Daoy (cell line): ENCODE data around the gene HLA-DPA1. TPM values are rescaled to one million over a fixed set of nuclear protein-coding genes. Genes with fewer than 3 reads are reported as not detected.
"Not testable (repeated sequence)": the region's sequence is repeated elsewhere in the genome, so short reads cannot be mapped to it uniquely, and the experiment has no call there.

Source experiments
- DNase-seq: peaks from one replicate; pipeline ENCODE4 v3.0.0-alpha.2; 2015; ENCODE audit warnings: low read depth
- total RNA-seq: library from RNA; depleted of rRNA; stranded (reverse); fragments of >200 nt; shearing (Covaris generic); gene quantifications from 2 replicates; pipeline ENCODE4 v1.2.3, GENCODE V29; 2014

Gene HLA-DPA1
- total RNA-seq, 1 experiment from 2014 or later = 4.2 TPM

DNA sequence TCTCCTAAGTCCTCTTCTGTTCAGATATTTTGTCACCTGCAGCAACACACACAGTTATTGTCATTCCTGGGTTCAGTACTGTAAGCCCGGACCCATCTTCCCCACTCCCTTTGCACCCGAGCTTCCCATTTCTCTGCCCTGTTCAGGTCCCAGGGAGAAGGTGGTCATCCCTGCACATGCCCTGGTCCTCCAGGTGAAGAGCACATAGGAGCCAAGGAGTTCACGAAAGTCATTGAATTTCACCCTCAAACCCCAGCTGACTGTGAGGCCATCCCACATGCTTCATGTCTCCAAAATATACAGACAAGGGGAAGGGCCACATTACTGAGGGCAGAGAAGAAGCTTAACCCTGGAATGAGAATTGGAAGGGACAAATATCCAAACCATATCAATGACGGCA, 8.1 kb downstream of the HLA-DPA1 start:
- DNase-seq = no peak

DNA sequence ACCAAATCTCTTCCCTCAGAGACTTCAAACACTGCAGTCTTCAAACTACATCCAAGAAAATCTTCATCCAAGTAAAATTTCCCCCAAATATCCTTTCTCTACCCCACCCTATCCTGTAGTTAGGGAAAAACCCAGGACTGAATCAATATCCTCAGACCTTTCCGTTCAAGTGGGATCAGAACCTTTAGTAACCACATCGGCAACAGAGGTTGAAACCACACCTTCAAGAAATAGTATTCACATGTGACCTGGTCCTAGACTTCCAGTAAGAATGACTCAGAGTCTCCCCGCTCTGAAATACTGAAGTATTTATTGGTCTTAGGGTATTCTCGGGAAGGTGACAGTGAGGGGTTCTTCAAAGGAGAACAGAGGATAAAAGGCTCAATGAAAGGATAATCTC, 8.7 kb downstream of the HLA-DPA1 start:
- no peak for DNase-seq

DNA sequence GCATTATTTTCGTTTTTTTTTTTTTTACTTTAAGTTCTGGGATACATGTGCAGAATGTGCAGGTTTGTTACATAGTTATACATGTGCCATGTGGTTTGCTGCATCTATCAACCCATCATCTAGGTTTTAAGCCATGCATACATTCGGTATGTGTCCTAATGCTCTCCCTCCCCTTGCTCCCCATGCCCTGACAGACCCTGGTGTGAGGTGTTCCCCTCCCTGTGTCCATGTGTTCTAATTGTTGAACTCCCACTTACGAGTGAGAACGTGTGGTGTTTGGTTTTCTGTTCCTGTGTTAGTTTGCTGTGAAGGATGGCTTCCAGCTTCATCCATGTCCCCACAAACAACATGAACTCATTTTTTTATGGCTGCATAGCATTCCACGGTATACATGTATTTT, 10.0 kb downstream of the HLA-DPA1 start:
- not testable (repeated sequence) for DNase-seq

DNA sequence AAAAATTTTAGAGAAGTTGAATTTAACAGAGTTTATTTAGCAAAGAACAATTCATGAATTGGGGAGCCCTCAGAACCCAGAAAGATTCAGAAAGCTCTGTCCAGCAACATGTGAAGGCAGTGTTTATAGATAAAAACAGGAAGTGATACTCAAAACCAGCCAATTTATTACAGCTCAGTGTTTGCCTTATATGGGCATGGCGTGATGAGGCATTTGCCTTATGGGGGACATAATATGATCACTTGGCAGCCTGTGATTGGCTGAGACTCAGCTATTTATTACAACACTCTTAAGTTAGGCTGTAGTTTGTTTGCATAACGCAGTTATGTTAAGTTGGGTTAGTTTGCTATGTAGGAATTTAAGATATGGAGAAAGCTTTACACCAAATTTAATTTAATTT, 11.5 kb downstream of the HLA-DPA1 start:
- DNase-seq = peak; percentile 54

DNA sequence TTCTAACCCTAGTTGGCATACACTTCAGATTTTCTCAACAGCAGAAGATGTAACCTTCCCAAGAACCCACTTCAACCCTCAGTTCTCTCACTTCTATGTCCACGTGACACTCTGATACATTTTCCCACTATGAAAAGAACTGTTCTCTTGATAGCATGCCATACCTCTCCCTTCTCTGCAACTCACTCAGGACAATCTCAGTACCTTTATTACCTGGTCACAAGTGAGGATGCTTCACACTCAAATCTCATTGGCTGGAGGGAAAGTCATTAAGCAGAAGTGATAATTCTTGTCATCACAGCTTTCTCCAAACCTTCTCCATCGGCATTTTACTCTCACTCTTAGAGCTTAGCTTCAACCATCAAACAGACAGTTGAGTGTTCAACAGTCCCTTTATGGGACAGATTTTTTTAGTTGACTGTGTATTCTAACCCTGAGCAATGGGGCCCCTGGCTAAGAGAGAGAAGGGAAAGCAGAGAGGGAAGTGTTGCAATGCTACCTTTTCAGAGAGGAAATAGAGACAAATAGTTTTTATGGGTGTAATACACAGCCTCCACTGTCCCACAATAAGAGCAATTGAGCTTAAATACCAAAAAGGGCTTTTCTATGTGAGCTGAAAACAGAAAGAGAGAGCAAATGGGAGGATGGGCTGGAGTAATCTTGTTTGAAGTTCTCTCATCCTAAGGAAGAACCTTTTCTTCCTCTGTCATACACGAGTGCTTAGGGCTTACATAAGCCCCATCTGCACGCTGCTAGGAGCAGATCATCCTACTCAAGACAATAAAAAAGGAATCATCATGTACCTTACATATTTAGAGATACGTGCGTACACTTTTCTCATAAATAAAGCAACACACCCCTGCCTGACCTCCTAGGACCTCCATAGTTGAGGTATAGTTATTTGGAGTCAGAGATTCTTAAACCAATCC, 16.0 kb downstream of the HLA-DPA1 start:
- no peak for DNase-seq

DNA sequence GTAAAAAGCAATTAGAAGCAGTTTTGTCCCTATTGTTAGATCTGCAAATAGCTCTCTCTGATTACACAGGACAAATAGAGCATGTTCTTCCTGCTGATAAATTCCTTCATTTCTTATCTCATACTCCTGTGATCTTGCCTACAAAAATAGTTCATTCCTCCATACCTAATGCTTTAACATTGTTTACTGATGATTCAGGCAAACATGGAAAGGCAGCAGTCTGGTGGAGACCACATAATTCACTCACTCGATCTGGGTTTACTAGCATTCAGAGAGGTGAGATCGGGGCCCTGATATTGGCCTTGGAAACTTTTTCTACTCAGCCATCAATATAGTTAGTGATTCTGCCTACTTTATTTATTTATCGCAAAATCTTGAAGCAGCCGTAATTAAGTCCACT, 20.2 kb downstream of the HLA-DPA1 start:
- no peak for DNase-seq

DNA sequence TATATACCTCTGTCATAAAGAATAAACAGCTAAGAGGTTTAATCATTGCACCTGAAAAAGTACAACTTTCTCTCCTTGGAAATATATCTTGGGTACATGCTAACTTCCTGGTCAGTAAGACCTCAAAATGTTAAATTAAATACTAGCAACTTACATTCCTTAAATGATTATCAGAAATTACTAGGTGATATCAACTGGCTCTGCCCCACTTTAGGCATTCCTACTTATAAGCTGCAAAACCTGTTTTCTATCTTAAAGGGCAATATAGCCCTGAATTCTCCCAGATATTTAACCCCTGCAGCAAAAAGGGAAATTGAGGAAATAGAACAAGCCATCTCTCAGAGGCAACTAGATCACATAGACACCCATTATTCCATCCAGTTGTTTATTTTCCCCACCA, 20.8 kb downstream of the HLA-DPA1 start:
- no peak for DNase-seq

DNA sequence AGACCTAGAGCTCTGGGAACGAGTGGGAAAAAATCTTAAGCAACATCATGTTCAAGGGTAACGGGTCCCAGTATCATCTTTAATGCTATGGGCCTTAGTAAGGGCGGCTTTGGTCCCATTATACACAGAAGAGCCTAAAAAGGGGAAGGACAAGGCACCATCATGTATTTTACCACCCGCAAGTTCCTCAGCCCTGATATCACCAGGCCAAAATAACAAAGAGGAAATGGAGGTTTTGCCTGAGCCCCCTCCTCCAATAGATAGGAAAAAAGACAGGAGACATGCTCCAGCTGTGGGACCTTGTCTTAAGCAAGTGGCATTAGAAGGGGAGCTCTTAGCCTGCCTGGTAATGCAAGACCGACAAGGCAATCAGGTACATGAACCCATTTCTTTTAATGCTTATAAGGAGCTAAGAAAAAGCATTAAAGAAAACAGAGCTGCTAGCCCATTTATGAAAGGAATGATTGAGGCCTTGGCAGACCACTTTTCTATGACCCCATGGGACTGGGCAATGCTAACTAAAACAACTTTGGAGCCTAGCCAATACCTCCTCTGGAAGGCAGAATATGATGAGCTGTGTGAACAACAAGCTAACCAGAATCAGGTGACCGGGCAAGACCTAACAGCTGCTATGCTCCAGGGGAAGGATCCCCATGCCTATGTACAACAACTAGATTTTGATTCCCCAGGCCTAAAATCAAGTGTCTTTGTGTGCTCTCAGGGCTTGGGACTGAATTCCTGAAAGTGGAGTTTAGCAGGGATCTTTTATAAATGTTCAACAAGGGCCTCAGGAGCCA, 23.2 kb downstream of the HLA-DPA1 start:
- DNase-seq = no peak

DNA sequence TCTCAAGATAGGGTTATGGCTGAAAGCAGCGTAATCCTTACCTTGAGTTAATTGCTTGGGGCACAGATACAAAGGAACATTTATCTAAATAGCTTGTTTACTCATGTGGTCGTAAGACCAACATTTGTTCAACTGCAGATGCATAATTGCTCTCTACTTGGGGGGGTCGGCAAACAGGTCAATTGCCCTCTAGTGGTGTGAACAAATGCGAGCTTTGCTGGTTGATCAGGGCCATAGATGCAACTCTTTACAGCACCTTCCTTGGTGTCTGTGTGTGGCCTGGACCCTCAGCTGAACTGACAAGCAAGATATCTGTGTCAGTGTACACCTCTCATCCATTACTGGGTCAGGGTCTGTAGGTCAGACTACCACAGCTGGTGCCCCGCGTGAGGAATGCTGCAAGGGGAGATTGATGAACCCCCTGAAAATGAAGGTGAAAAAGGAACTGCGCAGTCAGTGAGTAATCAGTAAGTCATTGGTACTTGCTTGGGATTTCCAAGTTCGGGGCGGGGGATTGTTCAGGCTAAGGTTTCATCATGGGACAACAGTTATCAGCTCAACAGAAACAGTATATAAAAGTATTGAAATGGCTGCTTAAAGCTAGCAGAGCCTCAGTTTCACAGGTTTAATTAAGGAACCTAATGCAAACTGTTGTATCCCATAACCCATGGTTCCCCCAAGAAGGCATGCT, 24.0 kb downstream of the HLA-DPA1 start:
- no peak for DNase-seq

DNA sequence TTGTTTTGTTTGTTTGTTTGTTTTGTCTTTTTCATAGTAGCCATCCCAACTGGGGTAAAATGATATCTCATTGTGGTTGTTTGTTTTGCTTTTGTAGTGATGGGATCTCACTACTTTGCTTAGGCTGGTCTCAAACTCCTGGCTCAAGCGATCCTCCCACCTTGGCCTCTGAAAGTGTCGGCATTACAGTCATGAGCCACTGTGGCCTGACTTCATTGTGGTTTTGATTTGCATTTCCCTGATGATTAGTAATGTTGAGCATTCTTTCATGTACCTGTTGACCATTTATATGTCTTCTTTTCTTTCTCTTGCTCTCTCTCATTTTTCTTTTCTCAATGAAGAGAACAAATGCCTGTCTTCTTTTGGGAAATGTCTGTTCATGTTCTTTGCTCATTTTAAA, 33.3 kb downstream of the HLA-DPA1 start:
- DNase-seq = no peak

DNA sequence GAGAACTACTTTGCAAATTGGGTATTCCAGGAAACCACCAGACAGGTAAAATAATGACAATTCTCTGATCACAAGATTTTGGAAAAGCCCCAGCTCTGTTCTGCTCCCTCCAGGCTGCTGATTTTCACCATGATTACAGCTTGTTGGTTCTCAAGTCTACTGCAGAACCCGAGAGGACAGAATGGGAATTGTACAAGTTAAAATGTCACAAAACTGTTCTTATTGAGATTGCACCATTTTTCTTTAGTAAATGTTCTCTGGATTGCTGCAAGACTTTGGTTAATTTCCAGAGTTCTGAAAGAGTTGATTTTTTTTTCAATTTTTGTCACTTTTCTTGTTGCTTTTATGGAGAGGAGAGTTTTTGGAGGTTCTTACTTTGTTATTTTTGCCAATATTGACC, 36.9 kb downstream of the HLA-DPA1 start:
- DNase-seq = no peak

DNA sequence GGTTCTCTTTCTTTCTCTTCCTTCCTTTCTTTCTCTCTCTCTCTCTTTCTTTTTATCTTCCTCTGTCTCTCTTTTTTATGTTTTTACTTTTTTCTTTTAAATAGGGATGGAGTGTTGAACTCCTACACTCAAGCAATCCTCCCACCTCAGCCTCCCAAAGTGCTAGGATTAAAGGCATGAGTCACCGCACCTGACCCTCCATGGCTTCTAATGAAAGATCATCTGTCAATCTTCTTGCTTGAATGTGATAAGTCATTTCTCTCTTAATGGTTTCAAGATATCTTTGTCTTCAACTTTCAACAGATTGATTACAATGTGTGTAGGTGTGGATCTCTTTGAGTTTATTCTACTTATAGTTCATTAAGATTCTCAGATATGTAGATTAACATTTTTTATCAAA, 38.9 kb downstream of the HLA-DPA1 start:
- DNase-seq = no peak

DNA sequence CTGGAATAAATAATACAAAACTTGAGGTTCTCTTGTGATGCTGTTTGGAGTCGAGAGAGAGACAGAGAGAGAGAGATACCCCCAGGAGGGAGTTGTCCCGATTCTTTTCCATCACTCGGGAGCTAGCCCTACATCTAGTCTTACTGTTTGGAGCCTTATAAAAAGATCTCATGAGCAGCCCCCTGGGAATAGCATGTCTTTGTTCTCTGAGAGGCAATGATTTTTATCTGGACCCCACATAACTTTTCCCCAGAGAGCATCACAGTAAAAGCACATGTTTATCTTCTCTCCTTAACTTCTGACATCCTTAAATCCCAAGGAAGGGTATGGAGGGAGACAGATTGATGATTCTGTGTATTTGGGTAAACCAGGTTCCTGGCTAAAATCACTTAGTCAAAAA, 43.2 kb downstream of the HLA-DPA1 start:
- no peak for DNase-seq

DNA sequence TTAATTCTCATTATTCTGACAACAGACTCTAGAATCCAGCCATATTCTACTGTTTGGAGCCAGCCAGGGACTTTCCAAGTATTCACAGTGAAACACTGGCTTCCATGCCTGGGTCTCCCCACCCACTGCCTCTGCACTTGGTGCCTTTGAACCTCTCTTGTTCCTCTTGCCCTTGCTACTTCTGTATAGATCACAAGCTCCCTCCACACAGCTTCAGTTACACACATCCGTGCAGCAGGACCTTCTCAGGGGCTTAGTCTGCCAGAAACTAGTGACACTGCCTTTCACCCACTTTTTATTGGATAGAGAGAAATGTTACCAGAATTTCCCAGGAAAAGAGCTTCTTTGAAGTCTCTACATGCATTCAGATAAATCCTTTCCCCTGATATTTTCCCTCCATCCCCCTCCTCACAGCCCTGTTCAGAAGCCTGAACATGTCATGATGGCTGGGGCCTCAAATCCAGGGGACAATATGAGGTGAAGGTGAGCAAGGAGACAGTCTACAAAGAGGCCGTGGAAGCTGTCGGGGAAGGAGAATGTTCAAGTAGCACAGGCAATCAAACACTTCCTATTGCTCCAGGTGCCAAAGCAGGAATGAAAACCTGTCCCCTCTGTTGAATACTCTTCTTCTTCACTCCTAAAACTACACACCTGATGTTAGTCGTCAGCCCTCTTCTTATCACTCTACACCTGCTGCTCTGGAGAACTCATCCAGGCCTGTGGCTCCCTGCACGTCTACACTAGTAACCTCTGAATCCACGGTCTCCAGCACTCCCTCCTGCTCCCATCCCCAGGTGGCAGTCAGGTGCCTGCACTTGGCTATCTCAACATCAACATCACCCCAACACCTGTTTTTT, 43.9 kb downstream of the HLA-DPA1 start:
- DNase-seq = no peak

DNA sequence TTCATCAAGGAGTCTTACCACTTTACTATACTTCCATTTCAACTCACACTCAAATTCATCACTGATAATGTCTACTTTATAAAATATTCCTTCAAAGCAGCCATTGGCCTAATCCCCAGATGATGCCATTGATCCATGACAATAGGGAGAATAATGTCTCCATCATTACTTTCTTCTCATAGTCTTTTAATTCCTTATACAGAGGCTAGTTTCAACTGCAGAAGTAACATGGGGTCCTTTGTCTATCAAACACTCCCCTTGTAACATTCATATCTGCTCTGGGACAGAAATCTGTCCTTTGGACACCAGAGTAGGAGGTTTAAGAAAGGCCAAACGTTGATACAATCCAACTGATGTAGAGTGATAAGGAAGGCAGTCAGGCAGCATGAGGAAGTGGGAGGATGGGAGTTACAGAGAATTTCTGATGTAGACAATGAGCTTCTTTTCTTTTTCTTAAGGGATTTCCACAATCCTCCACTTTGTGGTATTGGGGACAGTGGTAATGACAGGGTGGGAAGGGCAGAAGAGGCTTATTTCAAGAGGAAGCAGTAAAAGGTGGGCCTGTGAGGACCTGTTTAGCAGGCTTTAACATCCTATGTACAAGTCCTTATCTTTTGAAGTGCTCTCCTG, 45.1 kb downstream of the HLA-DPA1 start:
- DNase-seq = no peak

DNA sequence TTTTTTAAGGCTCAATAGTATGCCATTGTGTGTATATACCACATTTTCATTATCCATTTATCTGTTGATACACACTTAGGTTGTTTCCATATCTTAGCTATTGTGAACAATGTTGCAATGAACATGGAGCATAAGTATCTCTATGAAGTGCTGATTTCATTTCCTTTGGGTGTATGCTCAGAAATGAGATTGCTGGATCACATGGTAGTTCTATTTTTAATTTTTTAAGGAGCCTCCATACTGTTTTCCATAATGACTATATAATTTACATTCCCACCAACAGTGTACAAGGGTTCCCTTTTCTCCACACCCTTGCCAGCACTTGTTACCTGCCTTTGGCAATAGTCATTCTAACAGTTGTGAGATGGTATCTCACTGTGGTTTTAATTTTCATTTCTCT, 48.9 kb downstream of the HLA-DPA1 start:
- no peak for DNase-seq

DNA sequence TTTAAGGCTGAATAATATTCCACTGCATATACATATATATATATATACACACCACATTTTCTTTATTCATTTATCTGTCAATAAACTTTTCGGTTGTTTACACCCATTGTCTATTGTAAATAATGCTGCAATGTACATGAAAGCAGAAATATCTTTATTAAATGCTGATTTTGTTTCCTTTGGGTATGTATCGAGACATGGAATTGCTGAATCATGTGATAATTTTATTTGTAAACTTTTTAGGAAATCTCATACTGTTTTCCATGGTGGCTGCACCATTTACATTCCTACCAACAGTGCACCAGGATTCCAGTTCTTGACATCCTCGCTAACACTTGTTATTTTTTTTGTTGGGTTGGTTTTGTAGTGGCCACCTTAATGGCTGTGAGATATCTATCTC, 49.9 kb downstream of the HLA-DPA1 start:
- DNase-seq = no peak

DNA sequence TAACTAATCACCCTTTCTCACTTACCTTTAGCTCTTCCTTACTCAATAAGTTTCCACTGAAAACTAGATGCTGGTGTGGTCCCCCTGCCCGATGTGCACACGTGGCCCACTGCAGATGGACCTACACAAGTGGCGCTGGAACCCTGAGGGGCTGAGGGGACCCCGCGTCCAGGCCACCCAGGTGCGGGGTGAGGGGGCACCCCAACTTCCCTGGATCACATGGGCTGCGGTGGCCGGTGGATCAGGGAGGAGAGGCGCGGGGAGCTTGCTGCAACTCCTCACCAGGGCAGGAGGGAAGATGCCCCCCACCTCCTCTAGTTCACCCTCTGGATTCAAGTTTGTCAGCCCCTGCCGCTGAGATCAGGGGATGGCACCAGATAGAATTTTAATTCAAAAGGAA, 51.5 kb downstream of the HLA-DPA1 start:
- DNase-seq = no peak

DNA sequence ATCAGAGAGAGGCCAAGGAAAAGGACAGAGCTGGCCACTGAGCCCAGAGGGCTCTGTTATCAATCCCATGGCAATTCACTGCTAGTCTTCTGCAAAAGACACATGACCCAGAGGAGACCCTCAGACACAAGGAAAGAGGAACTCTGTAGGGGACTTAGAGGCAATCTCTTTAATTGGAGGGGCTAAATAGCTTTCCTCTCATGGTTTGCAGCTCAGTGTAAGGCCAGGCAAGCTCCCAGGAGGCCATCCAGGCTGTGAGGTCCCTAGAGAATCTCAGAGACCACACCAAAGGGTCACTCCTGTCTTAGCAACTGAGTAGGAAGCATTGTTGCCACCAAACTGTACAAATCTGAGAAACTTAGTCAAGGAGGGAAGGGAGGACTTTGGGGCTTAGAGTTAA, 54.1 kb downstream of the HLA-DPA1 start:
- DNase-seq = no peak

DNA sequence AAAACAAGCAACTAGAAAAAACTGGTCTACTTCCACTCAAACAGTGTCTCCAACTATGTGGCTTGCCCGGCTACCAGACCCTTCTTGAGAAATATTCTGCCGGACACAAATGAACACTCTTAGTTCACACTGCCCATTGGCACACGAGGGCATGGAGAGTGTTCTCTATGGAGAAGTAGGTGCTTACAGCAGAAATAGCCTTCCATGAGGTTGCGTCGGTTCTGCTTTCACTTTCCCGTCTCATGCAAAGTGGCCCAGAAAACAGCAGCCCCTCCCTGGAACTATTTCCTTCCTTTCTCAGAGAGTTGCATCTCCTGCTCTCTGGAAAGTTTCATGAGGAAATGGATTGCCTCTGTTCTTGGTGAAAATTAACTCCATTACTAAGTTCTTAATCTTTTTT, 54.5 kb downstream of the HLA-DPA1 start:
- peak; percentile 72 for DNase-seq

DNA sequence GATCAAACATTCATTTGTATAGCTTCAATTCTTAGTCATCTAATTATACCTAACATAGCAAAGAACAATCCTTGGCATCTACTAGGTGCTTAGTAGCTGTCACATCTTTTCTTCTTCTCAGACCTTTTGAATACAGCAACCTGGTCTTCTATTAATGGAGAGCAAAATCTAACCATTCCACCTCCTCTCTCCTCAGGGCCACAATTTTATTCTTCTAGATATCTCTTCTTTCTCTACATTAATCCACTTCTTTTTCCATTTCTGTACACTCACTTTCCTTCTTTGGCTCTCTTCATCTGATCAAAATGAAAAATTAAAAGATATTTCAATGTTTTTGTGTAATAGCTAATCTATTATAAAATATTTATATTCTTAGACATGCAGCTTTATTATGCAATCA, 55.0 kb downstream of the HLA-DPA1 start:
- no peak for DNase-seq
